Measurements from ENCODE around the gene PYCR2.

PYCR2 gene

GRCh38 chr1:225917536-225917935 is 6.5 kb downstream of the PYCR2 start:
- DNase-seq: no peak

- DNase-seq: no peak
Measured at GRCh38 chr1:225917101-225917500, 6.9 kb downstream of the PYCR2 start.

- no peak for DNase-seq
Measured at GRCh38 chr1:225915538-225915991, 8.5 kb downstream of the PYCR2 start.

- DNase-seq: no peak
Measured at GRCh38 chr1:225914947-225915346, 9.1 kb downstream of the PYCR2 start.

GRCh38 chr1:225914391-225914790 is 9.7 kb downstream of the PYCR2 start:
- DNase-seq: no peak

GRCh38 chr1:225911191-225912130 is 12.6 kb downstream of the PYCR2 start:
- DNase-seq: peak; percentile 86

- DNase-seq: no peak
Measured at GRCh38 chr1:225909477-225909876, 14.6 kb downstream of the PYCR2 start.

- DNase-seq: no peak
Measured at GRCh38 chr1:225908773-225909172, 15.3 kb downstream of the PYCR2 start.

GRCh38 chr1:225908013-225908640 is 15.9 kb downstream of the PYCR2 start:
- no peak for DNase-seq

- DNase-seq: no peak
Measured at GRCh38 chr1:225907341-225907740, 16.7 kb downstream of the PYCR2 start.

- DNase-seq: no peak
Measured at GRCh38 chr1:225906467-225906866, 17.6 kb downstream of the PYCR2 start.

GRCh38 chr1:225903623-225904022 is 20.4 kb downstream of the PYCR2 start:
- no peak for DNase-seq

GRCh38 chr1:225899044-225899925 is 24.8 kb downstream of the PYCR2 start:
- no peak for DNase-seq

GRCh38 chr1:225897595-225898514 is 26.2 kb downstream of the PYCR2 start:
- DNase-seq: peak; percentile 70

GRCh38 chr1:225896937-225897549 is 27.0 kb downstream of the PYCR2 start:
- peak; percentile 73 for DNase-seq

GRCh38 chr1:225896494-225896893 is 27.6 kb downstream of the PYCR2 start:
- DNase-seq: no peak

GRCh38 chr1:225892307-225892706 is 31.7 kb downstream of the PYCR2 start:
- DNase-seq: no peak

GRCh38 chr1:225891229-225891972 is 32.6 kb downstream of the PYCR2 start:
- DNase-seq: no peak

- DNase-seq: no peak
Measured at GRCh38 chr1:225890346-225891228, 33.5 kb downstream of the PYCR2 start.

GRCh38 chr1:225889743-225890142 is 34.3 kb downstream of the PYCR2 start:
- no peak for DNase-seq

Measured in CD4-positive, alpha-beta T cell treated with Interleukin-17A for 4 hours (primary cell).